Thymus (tissue), 11 donors: Measurements from ENCODE around the gene EPN1. TPM values are rescaled to one million over a fixed set of nuclear protein-coding genes. Genes with fewer than 3 reads are reported as not detected.
"Not testable (repeated sequence)": the region's sequence is repeated elsewhere in the genome, so short reads cannot be mapped to it uniquely, and the experiment has no call there.

Source experiments
- DNase-seq, 9 donors: peaks; one replicate each; pipeline ENCODE4 v3.0.0-alpha.2; 2013; ENCODE audit warnings: low spot score in 9 of 9, low read depth in 6 of 9, missing footprints in 1 of 9
- H3K27ac ChIP-seq, 2 donors: one replicate each; pipeline ENCODE4 v1.5.1; 2013; ENCODE audit warnings: control low read depth in 1 of 2, low read depth in 1 of 2, low read length in 1 of 2, mild to moderate bottlenecking in 1 of 2, moderate library complexity in 1 of 2
- H3K27me3 ChIP-seq, 2 donors: one replicate each; pipeline ENCODE4 v1.5.1; 2013; ENCODE audit warnings: low read length in 1 of 2; ENCODE audit not compliant: control insufficient read depth in 2 of 2, insufficient read depth in 1 of 2
- H3K36me3 ChIP-seq, 2 donors: one replicate each; pipeline ENCODE4 v1.5.1; 2013; ENCODE audit warnings: low read length in 1 of 2, mild to moderate bottlenecking in 1 of 2, moderate library complexity in 1 of 2; ENCODE audit not compliant: control insufficient read depth in 2 of 2, insufficient read depth in 2 of 2
- H3K4me1 ChIP-seq, 2 donors: one replicate each; pipeline ENCODE4 v1.5.1; 2013; ENCODE audit warnings: low read length in 2 of 2; ENCODE audit not compliant: control insufficient read depth in 2 of 2, insufficient read depth in 2 of 2
- H3K4me3 ChIP-seq, 2 donors: one replicate each; pipeline ENCODE4 v1.5.1; 2013; ENCODE audit warnings: low read length in 2 of 2, control low read depth in 1 of 2, mild to moderate bottlenecking in 1 of 2
- H3K9me3 ChIP-seq, 2 donors: one replicate each; pipeline ENCODE4 v1.5.1; 2013; ENCODE audit warnings: low read length in 1 of 2, mild to moderate bottlenecking in 1 of 2; ENCODE audit not compliant: control insufficient read depth in 2 of 2, insufficient read depth in 1 of 2
- WGBS: extraction: QIAGEN DNeasy Blood & Tissue Kit; methylation state at CpG from one replicate; pipeline ENCODE4 v1.1.7; 2013; 5-methylcytosine and 5-hydroxymethylcytosine counted together
- polyA plus RNA-seq: library from polyadenylated mRNA; stranded (reverse); fragments of 200-250 nt; gene quantifications from one replicate; pipeline ENCODE4 v1.2.3, GENCODE V29; 2013
- total RNA-seq: library from RNA; stranded (reverse); fragments of 120-200 nt; gene quantifications from one replicate; pipeline ENCODE4 v1.2.4, GENCODE V29; 2013
- donor health status: healthy.

Gene EPN1
- total and polyA plus RNA-seq, 2 donors = 9.9 to 34.6 TPM

- Histone ChIP-seq H3K27me3 (peaks cover 0 to 2% of the 10 kb centered on the region in 2 donors), H3K27ac (no peak overlapping the region)
Observed at GRCh38 chr19:55717251-55717650, 42.2 kb downstream of the EPN1 start.

DNA sequence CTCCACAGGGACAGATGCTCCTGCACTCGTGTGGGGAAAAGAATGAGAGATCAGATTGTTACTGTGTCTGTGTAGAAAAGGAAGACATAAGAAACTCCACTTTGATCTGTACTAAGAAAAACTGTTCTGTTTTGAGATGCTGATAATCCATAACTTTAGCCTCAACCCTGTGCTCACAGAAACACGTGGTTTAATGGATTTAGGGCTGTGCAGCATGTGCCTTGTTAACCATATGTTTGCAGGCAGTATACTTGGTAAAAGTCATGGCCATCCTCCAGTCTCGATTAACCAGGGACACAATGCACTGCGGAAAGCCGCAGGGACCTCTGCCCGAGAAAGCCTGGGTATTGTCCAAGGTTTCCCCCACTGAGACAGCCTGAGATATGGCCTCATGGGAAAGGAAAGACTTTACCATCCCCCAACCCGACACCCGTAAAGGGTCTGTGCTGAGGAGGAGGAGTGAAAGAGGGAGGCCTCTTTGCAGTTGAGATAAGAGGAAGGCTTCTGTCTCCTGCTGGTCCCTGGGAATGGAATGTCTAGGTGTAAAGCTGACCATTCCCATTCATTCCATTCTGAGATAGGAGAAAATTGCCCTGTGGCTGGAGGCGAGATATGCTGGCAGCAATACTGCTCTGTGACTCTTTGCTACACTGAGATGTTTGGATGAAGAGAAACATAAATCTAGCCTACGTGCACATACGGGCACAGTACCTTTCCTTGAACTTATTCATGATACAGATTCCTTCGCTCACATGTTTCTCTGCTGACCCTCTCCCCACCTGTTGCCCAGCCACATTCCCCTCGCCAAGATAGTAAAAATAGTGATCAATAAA is 43.1 kb downstream of the EPN1 start:
- not testable (repeated sequence) for H3K27ac ChIP-seq, DNase-seq, H3K4me3 ChIP-seq, H3K36me3 ChIP-seq, H3K9me3 ChIP-seq, H3K4me1 ChIP-seq, H3K27me3 ChIP-seq
- 63% methylated on average over 13 of the region's 13 CpGs for WGBS

More at GRCh38 chr19:55717251-55717650, 42.2 kb downstream of the EPN1 start:
- Histone ChIP-seq H3K4me3 (no peak overlapping the region), H3K36me3 (no peaks in the 10 kb centered on the region), H3K9me3 (no peaks in the 10 kb centered on the region), H3K4me1 (no peaks in the 10 kb centered on the region)
- DNase-seq = no peak
- WGBS = 90% methylated on average over 11 of the region's 11 CpGs

DNA sequence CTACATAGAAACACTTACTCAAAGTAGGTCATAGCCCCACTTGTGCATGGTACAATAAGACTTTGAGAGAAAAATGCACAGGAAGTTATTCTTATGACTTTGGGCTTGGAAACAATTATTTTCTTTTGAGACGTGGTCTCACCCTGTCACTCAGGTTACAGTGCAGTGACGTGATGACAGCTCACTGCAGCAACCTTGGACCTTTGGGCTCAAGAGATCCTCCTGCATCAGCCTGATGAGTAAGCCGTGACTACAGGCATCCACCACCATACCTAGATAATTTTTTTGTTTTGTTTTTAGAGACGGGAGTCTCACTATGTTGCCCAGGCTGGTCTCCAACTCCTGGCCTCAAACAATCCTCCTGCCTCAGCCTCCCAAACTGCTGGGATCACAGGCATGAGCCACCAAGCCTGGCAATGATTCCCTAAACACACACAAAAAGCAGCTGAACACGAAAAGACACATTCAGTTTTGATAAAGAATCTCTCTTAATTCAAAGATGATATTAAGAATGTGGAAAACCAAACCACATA is 45.3 kb downstream of the EPN1 start:
- Histone ChIP-seq H3K9me3 (no peaks in the 10 kb centered on the region), H3K4me3 (no peak overlapping the region), H3K27me3 (peaks cover 0 to 2% of the 10 kb centered on the region in 2 donors), H3K27ac (no peak overlapping the region), H3K4me1 (no peaks in the 10 kb centered on the region), H3K36me3 (no peaks in the 10 kb centered on the region)
- DNase-seq = no peak
- WGBS = 75% methylated on average over 5 of the region's 5 CpGs

DNA sequence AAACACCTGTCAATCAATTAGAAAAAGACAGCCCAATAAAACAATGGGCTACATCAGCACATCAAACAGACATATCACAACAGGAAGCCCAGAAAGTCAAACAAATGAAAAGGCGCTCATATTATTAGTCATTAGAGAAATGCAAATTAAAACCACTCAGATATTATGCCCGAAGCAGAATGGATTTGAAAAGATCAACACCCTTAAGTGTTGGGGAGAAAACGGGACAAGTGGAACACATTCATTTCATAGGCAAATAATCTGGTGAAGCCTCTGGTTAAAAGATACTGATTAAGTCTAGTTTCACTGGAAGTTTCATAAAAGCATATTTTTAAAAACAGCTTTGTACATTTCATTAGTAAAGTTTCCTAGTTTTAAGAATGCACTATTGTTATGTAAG is 45.8 kb downstream of the EPN1 start:
- H3K4me1 ChIP-seq = no peaks in the 10 kb centered on the region
- peaks cover 0 to 2% of the 10 kb centered on the region in 2 donors for H3K27me3 ChIP-seq
- no peaks in the 10 kb centered on the region for H3K36me3 ChIP-seq
- no peaks in the 10 kb centered on the region for H3K9me3 ChIP-seq
- no peak overlapping the region for H3K27ac ChIP-seq
- H3K4me3 ChIP-seq = no peak overlapping the region
- 96% methylated on average over 3 of the region's 3 CpGs for WGBS
- no peak for DNase-seq

GRCh38 chr19:55723491-55723890 is 48.5 kb downstream of the EPN1 start:
- Histone ChIP-seq H3K9me3 (no peaks in the 10 kb centered on the region), H3K36me3 (no peaks in the 10 kb centered on the region), H3K27ac (no peak overlapping the region), H3K27me3 (no peaks in the 10 kb centered on the region), H3K4me1 (no peaks in the 10 kb centered on the region), H3K4me3 (no peak overlapping the region)
- DNase-seq = no peak
- 93% methylated on average over 8 of the region's 8 CpGs for WGBS

GRCh38 chr19:55730378-55730777 is 55.4 kb downstream of the EPN1 start:
- H3K27ac ChIP-seq, H3K27me3 ChIP-seq, H3K4me1 ChIP-seq, DNase-seq, H3K9me3 ChIP-seq, H3K36me3 ChIP-seq, H3K4me3 ChIP-seq: not testable (repeated sequence)
- 89% methylated on average over 2 of the region's 2 CpGs for WGBS

GRCh38 chr19:55738302-55738701 is 63.3 kb downstream of the EPN1 start, which contains the start of gene NLRP9:
Gene NLRP9 (minus strand): TSS chr19:55738402. CDS start chr19:55738374, 28 bp downstream.
- H3K27me3 ChIP-seq = no peaks in the 10 kb centered on the region
- no peak within 1 kb of the TSS for H3K4me3 ChIP-seq
- WGBS = 98% methylated on average over 3 of the region's 3 CpGs

GRCh38 chr19:55750715-55751114 is 75.7 kb downstream of the EPN1 start:
- no peak overlapping the region for H3K27ac ChIP-seq
- no peaks in the 10 kb centered on the region for H3K36me3 ChIP-seq
- no peak overlapping the region for H3K4me3 ChIP-seq
- H3K9me3 ChIP-seq = no peaks in the 10 kb centered on the region
- 96% methylated on average over 6 of the region's 6 CpGs for WGBS
- no peaks in the 10 kb centered on the region for H3K27me3 ChIP-seq
- no peak for DNase-seq
- no peaks in the 10 kb centered on the region for H3K4me1 ChIP-seq

More at GRCh38 chr19:55738302-55738701, 63.3 kb downstream of the EPN1 start, which contains the start of gene NLRP9:
- Histone ChIP-seq H3K9me3 (no peaks in the 10 kb centered on the region), H3K4me1 (no peaks in the 10 kb centered on the region), H3K27ac (no peak within 1 kb of the TSS), H3K36me3 (no peaks in the 10 kb centered on the region)
- DNase-seq = no peak

DNA sequence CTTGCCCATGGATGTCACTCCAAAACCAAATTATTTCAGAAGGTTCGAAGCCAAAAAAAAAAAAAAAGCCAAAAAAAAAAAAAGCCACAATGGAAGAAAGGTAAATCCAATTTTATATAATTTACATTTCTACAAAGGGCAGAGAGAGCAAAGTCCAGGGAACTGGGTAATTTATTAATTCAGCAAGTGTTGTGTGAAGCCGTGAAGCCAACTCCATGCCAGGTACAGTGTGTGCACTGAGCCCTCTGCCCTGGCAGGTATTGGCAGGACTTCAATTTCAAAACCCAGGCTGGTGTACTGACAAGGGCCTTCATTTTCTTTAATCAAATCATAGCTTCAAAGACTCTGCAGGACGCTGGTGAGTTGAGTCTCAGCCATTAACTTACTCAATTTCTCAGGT is 78.4 kb downstream of the EPN1 start:
- Histone ChIP-seq H3K4me1 (no peaks in the 10 kb centered on the region), H3K36me3 (no peaks in the 10 kb centered on the region), H3K27me3 (no peaks in the 10 kb centered on the region), H3K9me3 (no peaks in the 10 kb centered on the region), H3K27ac (no peak overlapping the region), H3K4me3 (no peak overlapping the region)
- DNase-seq = no peak
- 68% methylated on average over 3 of the region's 3 CpGs for WGBS
